ENCODE measurements around the gene UNC45A.

UNC45A gene

DNA sequence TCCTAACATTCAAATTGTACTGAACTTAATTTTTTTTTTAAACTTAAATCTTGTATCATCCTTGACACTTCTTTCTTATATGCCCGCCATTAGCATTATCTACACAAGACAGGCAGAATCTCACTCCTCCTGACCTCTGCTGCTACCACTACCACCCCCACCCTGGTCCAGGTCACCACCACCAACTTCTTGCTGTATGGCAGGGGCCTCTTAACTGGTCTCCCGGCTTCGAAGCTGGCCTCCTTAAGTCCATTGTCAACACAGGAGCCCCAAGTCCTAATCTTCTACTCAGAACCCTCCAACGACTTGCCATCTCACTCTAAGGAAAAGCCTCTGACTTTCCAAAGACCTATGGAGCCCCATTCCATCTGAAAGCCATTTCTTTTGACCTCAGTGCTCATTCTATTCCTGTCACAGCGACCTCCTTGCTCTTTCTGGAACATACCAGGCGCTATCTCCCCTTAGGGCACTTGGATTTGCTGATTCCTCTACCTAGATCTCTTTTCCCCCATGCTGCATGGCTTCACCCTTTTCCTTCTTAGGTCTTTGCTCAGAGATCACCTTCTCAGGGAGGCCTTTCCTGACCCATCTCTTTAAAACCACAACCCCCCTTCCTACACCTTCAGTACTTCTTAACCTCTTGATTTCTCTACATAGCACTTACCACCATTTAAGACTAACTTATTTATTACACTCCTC lies 56.7 kb downstream of the UNC45A start:
- no peak for TF ChIP-seq CTCF (IDR thresholded peaks at IDR 0.05; ENCODE audit: low read depth, low read length)
- DNase-seq (ENCODE audit: extremely low read depth, low read depth), result no peak

GRCh38 chr15:90994059-90994416 lies 59.0 kb downstream of the UNC45A start:
- no peak for TF ChIP-seq CTCF (IDR thresholded peaks at IDR 0.05; ENCODE audit: low read depth, low read length)
- no peak for DNase-seq (ENCODE audit: extremely low read depth, low read depth)

DNA sequence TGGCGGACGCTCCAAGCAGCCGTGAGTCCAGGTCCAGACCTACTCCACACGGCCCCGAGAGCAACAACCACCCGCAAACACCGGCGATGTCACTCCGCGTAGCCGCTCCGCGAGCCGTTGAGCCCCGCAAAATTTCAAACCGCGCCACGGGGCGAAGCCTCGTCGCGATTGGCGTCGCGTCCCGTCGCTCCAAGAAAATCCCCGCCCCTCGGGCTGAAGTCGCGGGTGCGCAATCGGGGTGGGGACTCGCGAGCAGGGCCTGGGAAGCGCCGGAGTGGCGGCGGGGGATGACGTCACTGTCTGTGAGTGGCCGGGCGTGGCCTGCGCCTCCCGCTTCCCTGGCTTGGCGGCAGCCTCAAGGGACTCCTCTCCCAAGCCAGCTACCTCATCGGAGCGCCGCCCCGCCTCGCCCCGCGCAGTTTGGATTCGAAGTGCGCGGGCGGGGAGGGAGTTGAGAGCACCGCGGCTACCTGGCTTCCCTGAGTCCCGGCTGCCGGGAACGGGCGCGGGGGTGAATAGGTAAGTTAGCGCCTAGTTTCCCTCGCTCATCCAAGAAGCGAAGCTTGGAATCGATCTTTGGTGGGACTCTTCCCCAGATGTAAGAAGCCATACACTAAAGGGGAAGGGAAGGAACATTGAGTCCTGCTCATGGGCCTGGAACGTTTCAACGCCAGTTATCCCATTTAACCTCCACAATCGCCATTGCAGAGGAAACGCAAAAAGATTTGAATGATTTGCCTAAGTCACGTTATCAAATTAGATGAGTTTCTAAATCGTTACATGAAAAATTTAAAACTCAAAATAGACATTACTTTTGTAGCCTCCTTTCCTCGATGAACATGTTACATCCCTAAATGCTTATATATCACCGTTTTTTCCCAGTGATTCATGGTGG lies 59.6 kb downstream of the UNC45A start, which contains the start of gene PRC1:
TSS of gene PRC1 (minus strand) at position 119 of the 895 bp plus-strand sequence. CDS start at position 1, 118 bp downstream.
- no peak for TF ChIP-seq CTCF (IDR thresholded peaks at IDR 0.05; ENCODE audit: low read depth, low read length)
- peak; percentile 92 for DNase-seq (ENCODE audit: extremely low read depth, low read depth)

DNA sequence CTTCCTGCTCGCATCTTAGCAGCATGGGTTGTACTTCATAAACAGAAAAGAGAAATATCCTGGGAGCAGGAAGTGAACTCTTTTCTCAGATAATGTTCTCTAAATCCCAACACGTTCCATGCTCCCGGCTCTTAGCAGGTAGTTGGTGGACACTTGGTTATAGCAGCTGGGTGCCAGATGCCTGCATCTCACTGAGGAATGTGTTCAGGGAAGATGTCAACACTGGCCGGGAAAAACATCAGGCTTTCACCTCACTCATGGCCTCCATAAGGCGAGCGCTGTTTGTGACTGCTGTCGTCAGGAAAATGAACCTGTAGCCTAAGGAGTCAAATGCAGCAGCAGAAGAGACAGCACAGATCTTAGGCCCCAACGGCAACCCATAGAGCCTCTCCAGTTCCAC lies 63.7 kb downstream of the UNC45A start:
- TF ChIP-seq CTCF (IDR thresholded peaks at IDR 0.05; ENCODE audit: low read depth, low read length), result no peak
- no peak for DNase-seq (ENCODE audit: extremely low read depth, low read depth)

DNA sequence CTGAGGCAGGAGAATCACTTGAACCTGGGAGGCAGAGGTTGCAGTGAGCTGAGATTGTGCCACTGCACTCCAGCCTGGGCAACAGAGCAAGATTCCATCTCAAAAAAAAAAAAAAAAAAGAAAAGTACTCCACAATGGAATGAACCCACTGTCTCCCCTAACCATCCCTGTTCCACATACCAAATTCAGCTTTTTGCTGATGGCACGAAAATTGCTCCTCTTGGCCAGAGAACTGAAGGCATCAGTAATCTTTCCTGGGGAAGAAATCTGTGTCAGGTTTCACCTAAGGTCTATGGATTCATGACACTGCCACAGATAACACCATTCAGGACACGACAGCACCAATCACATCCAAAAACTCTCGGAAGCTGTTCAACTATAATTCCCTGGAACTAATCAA lies 66.1 kb downstream of the UNC45A start:
- DNase-seq (ENCODE audit: extremely low read depth, low read depth), result no peak
- TF ChIP-seq CTCF (IDR thresholded peaks at IDR 0.05; ENCODE audit: low read depth, low read length), result no peak
